ENCODE results near the gene COL19A1.

The COL19A1 gene

DNA sequence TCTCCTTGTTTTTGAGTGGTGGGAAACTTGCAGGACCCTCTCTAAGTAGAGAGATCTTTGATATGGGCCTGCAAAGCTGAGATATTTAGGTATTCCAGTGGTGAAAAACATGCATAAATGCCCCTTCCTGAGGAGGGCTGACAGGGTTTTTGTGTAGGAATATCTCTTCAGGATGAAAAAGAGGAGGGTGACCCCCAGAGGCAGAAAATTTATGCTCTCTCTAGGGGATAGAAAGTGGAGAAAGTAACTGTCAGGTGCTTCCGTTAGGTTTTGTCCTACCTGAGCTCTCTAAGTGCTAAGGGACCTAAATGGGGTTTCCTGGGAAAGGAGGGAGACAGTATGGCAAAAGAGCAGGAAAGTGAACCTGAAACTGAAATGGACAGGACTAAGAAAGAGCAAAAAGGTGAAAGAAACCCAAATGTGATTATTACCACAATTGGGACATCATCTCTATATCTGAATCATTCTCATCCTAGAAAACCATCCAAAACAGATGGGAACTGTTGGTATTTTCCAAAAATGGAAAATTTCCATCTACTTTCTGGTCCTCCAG lies 2.0 kb downstream of the COL19A1 start:
- DNase-seq = no peak

DNA sequence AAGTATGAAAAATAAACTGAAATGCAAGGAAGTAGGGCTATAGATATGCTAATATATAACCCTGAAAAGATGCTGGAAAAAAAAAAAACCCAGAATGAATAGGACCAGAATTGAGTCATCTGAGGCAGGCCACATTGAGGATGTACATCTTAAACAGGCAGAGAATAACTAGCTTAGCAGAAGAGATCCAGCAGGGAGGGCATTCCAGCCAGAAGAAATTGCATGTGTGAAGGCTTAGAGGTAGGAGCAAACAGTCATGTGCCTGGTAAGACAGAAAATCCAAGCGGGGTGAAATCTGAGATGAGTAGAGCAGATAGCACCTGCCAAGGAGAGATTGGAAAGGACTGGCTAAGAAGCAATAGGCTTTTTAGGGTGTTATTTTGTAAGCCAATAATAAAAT lies 2.6 kb downstream of the COL19A1 start:
- Histone ChIP-seq H3K23ac (ENCODE audit: low read length in 2 of 2) (no peak overlapping the region), H3K9ac (ENCODE audit: low read length) (no peak overlapping the region), H2BK5ac (ENCODE audit: low read depth, low read length, poor library complexity, severe bottlenecking) (no peak overlapping the region), H3K18ac (ENCODE audit: low read depth in 1 of 2, low read length in 2 of 2) (no peak overlapping the region), H3K4ac (ENCODE audit: low read depth in 1 of 2, low read length in 2 of 2) (no peak overlapping the region), H2AK5ac (ENCODE audit: low read length, severe bottlenecking) (no peak overlapping the region), H2BK15ac (ENCODE audit: low read depth, poor library complexity, severe bottlenecking) (no peak overlapping the region), H3K4me1 (ENCODE audit: control insufficient read depth, insufficient read depth, low read depth, low read length) (peaks cover 10% of the 10 kb centered on the region), H3K27me3 (ENCODE audit: control insufficient read depth in 1 of 2, insufficient read depth in 1 of 2, low read length in 2 of 2) (peaks cover 3 to 12% of the 10 kb centered on the region in 2 experiments), H3K9me3 (ENCODE audit: control insufficient read depth, low read length) (no peaks in the 10 kb centered on the region), H3K79me1 (replicated peaks; ENCODE audit: low read length, poor library complexity, severe bottlenecking) (no peaks in the 10 kb centered on the region), H3K4me2 (ENCODE audit: low read length, poor library complexity, severe bottlenecking) (no peak overlapping the region), H3K27ac (ENCODE audit: low read length, poor library complexity, severe bottlenecking) (no peak overlapping the region), H2AFZ (ENCODE audit: low read depth, low read length) (no peak overlapping the region), H4K8ac (ENCODE audit: low read length) (no peak overlapping the region), H2BK12ac (ENCODE audit: low read length in 2 of 2) (no peak overlapping the region), H4K91ac (ENCODE audit: low read length) (no peak overlapping the region), H3K14ac (ENCODE audit: low read length in 2 of 2) (no peak overlapping the region), H3K4me3 (ENCODE audit: insufficient read depth in 1 of 2, low read depth in 1 of 2, low read length in 2 of 2) (no peak overlapping the region), H2BK120ac (ENCODE audit: low read depth, low read length) (no peak overlapping the region), H3K36me3 (ENCODE audit: control insufficient read depth in 1 of 2, insufficient read depth in 2 of 2, low read depth in 1 of 2, low read length in 2 of 2) (no peaks in the 10 kb centered on the region)
- 98% methylated on average over 1 of the region's 1 CpG for WGBS
- no peak for DNase-seq

More for the DNA sequence above, 2.0 kb downstream of the COL19A1 start:
- Histone ChIP-seq H4K8ac (ENCODE audit: low read length) (no peak overlapping the region), H3K9me3 (ENCODE audit: control insufficient read depth, low read length) (no peaks in the 10 kb centered on the region), H3K4ac (ENCODE audit: low read depth in 1 of 2, low read length in 2 of 2) (no peak overlapping the region), H2BK120ac (ENCODE audit: low read depth, low read length) (no peak overlapping the region), H3K4me2 (ENCODE audit: low read length, poor library complexity, severe bottlenecking) (no peak overlapping the region), H3K23ac (ENCODE audit: low read length in 2 of 2) (no peak overlapping the region), H3K18ac (ENCODE audit: low read depth in 1 of 2, low read length in 2 of 2) (no peak overlapping the region), H3K27me3 (ENCODE audit: control insufficient read depth in 1 of 2, insufficient read depth in 1 of 2, low read length in 2 of 2) (peaks cover 3 to 12% of the 10 kb centered on the region in 2 experiments), H2AFZ (ENCODE audit: low read depth, low read length) (no peak overlapping the region), H2BK15ac (ENCODE audit: low read depth, poor library complexity, severe bottlenecking) (no peak overlapping the region), H3K4me1 (ENCODE audit: control insufficient read depth, insufficient read depth, low read depth, low read length) (peaks cover 10% of the 10 kb centered on the region), H4K91ac (ENCODE audit: low read length) (no peak overlapping the region), H2BK12ac (ENCODE audit: low read length in 2 of 2) (no peak overlapping the region), H3K9ac (ENCODE audit: low read length) (no peak overlapping the region), H3K36me3 (ENCODE audit: control insufficient read depth in 1 of 2, insufficient read depth in 2 of 2, low read depth in 1 of 2, low read length in 2 of 2) (no peaks in the 10 kb centered on the region), H3K79me1 (replicated peaks; ENCODE audit: low read length, poor library complexity, severe bottlenecking) (no peaks in the 10 kb centered on the region), H3K4me3 (ENCODE audit: insufficient read depth in 1 of 2, low read depth in 1 of 2, low read length in 2 of 2) (no peak overlapping the region), H2BK5ac (ENCODE audit: low read depth, low read length, poor library complexity, severe bottlenecking) (no peak overlapping the region), H2AK5ac (ENCODE audit: low read length, severe bottlenecking) (no peak overlapping the region), H3K27ac (ENCODE audit: low read length, poor library complexity, severe bottlenecking) (no peak overlapping the region), H3K14ac (ENCODE audit: low read length in 2 of 2) (no peak overlapping the region)
- WGBS = 94% methylated on average over 1 of the region's 1 CpG

DNA sequence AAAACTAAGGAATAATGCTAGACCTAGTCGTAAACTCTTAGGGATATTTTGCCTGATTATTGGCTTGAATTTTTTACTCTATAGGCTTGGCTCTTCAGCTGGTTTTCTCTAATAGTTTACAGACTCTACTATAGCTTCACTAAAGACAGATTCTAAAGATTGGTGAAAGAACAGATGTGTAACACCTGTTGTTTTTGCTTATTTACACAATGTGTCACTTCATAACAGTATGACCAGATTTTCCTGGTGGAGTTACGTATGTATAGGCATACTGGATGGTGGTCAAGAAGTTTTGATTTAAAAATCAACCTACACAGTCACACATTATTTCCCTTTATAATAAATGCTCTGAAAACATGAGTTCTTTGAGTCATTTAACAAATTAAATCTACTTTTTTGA lies 4.8 kb downstream of the COL19A1 start:
- no peaks in the 10 kb centered on the region for H3K9me3 ChIP-seq (ENCODE audit: control insufficient read depth, low read length)
- no peak overlapping the region for H3K27ac ChIP-seq (ENCODE audit: low read length, poor library complexity, severe bottlenecking)
- peaks cover 10% of the 10 kb centered on the region for H3K4me1 ChIP-seq (ENCODE audit: control insufficient read depth, insufficient read depth, low read depth, low read length)
- no peak overlapping the region for H2AK5ac ChIP-seq (ENCODE audit: low read length, severe bottlenecking)
- H2BK120ac ChIP-seq (ENCODE audit: low read depth, low read length) = no peak overlapping the region
- no peak overlapping the region for H3K9ac ChIP-seq (ENCODE audit: low read length)
- no peak overlapping the region for H4K8ac ChIP-seq (ENCODE audit: low read length)
- H2BK5ac ChIP-seq (ENCODE audit: low read depth, low read length, poor library complexity, severe bottlenecking) = no peak overlapping the region
- H3K4ac ChIP-seq (ENCODE audit: low read depth in 1 of 2, low read length in 2 of 2) = no peak overlapping the region
- no peaks in the 10 kb centered on the region for H3K79me1 ChIP-seq (replicated peaks; ENCODE audit: low read length, poor library complexity, severe bottlenecking)
- H3K36me3 ChIP-seq (ENCODE audit: control insufficient read depth in 1 of 2, insufficient read depth in 2 of 2, low read depth in 1 of 2, low read length in 2 of 2) = no peaks in the 10 kb centered on the region
- no peak overlapping the region for H3K23ac ChIP-seq (ENCODE audit: low read length in 2 of 2)
- no peak overlapping the region for H3K18ac ChIP-seq (ENCODE audit: low read depth in 1 of 2, low read length in 2 of 2)
- H2BK15ac ChIP-seq (ENCODE audit: low read depth, poor library complexity, severe bottlenecking) = no peak overlapping the region
- WGBS = no CpG with 5 or more reads among the region's 2 CpGs
- H3K14ac ChIP-seq (ENCODE audit: low read length in 2 of 2) = no peak overlapping the region
- H2BK12ac ChIP-seq (ENCODE audit: low read length in 2 of 2) = no peak overlapping the region
- H3K4me2 ChIP-seq (ENCODE audit: low read length, poor library complexity, severe bottlenecking) = no peak overlapping the region
- DNase-seq = no peak
- H4K91ac ChIP-seq (ENCODE audit: low read length) = no peak overlapping the region
- H2AFZ ChIP-seq (ENCODE audit: low read depth, low read length) = no peak overlapping the region
- peaks cover 3 to 12% of the 10 kb centered on the region in 2 experiments for H3K27me3 ChIP-seq (ENCODE audit: control insufficient read depth in 1 of 2, insufficient read depth in 1 of 2, low read length in 2 of 2)
- H3K4me3 ChIP-seq (ENCODE audit: insufficient read depth in 1 of 2, low read depth in 1 of 2, low read length in 2 of 2) = no peak overlapping the region

DNA sequence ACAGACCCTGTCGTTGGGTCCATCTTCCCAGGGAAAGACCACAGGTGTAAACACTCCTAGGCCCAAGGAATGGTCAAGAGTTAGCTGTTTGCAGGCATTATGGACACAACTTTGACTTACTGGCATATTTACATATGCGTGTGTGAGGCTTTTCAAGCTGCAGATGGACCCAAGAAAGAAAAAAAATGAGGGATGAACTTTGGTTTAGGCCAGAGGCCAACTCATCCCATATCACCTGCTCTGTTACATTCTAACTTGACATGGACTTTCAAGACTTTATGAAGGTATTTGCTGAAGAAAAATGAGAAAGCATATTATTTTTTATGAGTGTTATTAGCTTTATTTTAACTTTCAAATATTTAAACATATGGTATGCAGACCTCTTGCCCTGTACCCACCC lies 6.9 kb downstream of the COL19A1 start:
- Histone ChIP-seq H2BK12ac (ENCODE audit: low read length in 2 of 2) (no peak overlapping the region), H2AFZ (ENCODE audit: low read depth, low read length) (no peak overlapping the region), H3K27me3 (ENCODE audit: control insufficient read depth in 1 of 2, insufficient read depth in 1 of 2, low read length in 2 of 2) (peaks cover 0 to under 1% of the 10 kb centered on the region in 2 experiments), H3K79me1 (replicated peaks; ENCODE audit: low read length, poor library complexity, severe bottlenecking) (no peaks in the 10 kb centered on the region), H2BK15ac (ENCODE audit: low read depth, poor library complexity, severe bottlenecking) (no peak overlapping the region), H3K9ac (ENCODE audit: low read length) (no peak overlapping the region), H3K4me3 (ENCODE audit: insufficient read depth in 1 of 2, low read depth in 1 of 2, low read length in 2 of 2) (no peak overlapping the region), H2BK120ac (ENCODE audit: low read depth, low read length) (no peak overlapping the region), H3K4ac (ENCODE audit: low read depth in 1 of 2, low read length in 2 of 2) (no peak overlapping the region), H3K9me3 (ENCODE audit: control insufficient read depth, low read length) (no peaks in the 10 kb centered on the region), H4K8ac (ENCODE audit: low read length) (no peak overlapping the region), H3K27ac (ENCODE audit: low read length, poor library complexity, severe bottlenecking) (no peak overlapping the region), H3K36me3 (ENCODE audit: control insufficient read depth in 1 of 2, insufficient read depth in 2 of 2, low read depth in 1 of 2, low read length in 2 of 2) (no peaks in the 10 kb centered on the region), H4K91ac (ENCODE audit: low read length) (no peak overlapping the region), H2AK5ac (ENCODE audit: low read length, severe bottlenecking) (no peak overlapping the region), H2BK5ac (ENCODE audit: low read depth, low read length, poor library complexity, severe bottlenecking) (no peak overlapping the region), H3K23ac (ENCODE audit: low read length in 2 of 2) (no peak overlapping the region), H3K4me2 (ENCODE audit: low read length, poor library complexity, severe bottlenecking) (no peak overlapping the region), H3K4me1 (ENCODE audit: control insufficient read depth, insufficient read depth, low read depth, low read length) (no peaks in the 10 kb centered on the region), H3K18ac (ENCODE audit: low read depth in 1 of 2, low read length in 2 of 2) (no peak overlapping the region), H3K14ac (ENCODE audit: low read length in 2 of 2) (no peak overlapping the region)
- no peak for DNase-seq
- WGBS = 89% methylated on average over 2 of the region's 2 CpGs

Data from mesenchymal stem cell (in vitro differentiated cells and primary cell).